Jurkat, Clone E6-1 (cell line): ENCODE measurements around the gene SEC23A.
"Not testable (repeated sequence)": the region's sequence is repeated elsewhere in the genome, so short reads cannot be mapped to it uniquely, and the experiment has no call there.

Source experiments
- DNase-seq: peaks from one replicate; pipeline ENCODE4 v3.0.0-alpha.2; 2011; ENCODE audit warnings: low read depth, low spot score
- H3K4me3 ChIP-seq: 2 replicates; pipeline ENCODE4 v1.5.1; 2011; ENCODE audit warnings: mild to moderate bottlenecking, low read length, control low read depth, moderate library complexity

Gene SEC23A

DNA sequence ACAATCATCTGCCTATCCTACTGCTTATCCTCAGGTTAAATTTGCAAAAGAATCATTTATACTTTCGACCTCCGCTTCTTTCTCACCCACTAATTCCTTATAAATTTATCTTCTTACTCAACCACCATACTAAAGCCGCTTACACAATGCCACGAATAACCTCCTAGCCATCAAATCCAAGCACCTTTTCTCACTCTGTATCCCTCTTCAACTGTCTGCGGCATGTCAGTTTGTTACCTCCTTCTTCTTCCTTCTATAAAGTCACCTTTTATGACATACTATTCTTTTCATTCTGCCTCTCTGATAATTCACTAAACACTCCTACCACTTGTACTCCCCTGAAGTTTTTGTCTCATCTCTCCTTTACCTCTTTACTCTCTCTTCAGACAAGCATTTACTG is 66.3 kb downstream of the SEC23A start:
- no peak overlapping the region for H3K4me3 ChIP-seq
- DNase-seq, result no peak

DNA sequence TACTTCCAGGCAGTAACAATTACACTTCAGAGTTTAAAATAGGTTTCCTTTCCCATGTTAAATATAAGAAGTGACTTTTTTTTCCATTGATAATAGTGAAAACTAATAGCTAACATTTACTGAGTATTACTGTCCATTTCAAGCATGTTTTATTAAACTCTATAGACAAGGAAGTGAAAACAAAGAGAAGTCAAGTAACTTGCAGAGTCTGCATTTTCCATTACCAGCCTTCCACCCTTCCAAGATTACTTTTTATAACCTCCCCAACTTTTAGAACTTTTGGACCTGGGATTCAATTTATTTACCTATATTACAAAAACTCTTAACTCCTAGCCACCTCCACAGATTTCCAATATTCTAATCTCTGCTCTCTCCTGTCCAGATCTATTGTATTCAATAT is 67.7 kb downstream of the SEC23A start:
- DNase-seq, result no peak

DNA sequence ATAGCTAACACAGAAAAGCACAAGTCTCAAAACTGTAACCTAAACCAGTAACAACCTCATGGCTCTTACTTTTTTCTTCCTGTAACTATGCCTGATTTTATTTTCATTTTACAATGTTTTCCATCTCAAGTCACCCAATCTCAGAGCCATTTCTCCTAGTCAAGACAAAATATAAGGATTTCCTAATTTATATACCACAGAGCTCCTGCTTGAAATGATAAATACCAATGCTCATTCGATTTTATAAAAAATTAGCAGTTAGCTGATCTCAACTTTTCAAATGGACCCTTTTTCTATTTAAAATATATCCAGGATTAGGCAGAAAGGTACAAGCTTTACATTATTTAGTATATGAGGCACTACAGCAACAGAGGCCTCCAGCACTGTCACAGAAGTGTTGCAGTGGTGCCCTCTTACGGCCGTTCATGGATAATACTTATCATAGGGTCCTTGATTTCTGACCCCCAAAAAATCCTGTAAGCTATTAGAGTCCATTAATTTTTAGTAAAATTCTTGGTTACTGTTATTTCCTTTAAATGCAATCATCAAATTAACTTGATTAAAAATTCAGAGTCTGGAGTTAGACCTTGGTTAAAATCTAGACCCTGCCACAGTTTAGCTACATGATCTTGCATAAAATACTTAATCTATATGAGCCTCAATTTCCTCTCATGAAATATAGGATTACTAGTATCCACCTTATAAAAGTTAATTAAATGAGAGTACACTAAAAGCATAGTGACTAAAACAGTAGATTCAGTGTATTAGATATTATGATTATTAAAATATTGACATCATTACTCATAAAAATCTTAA is 68.3 kb downstream of the SEC23A start:
- no peak overlapping the region for H3K4me3 ChIP-seq

More for the DNA sequence above, 67.7 kb downstream of the SEC23A start:
- no peak overlapping the region for H3K4me3 ChIP-seq

DNA sequence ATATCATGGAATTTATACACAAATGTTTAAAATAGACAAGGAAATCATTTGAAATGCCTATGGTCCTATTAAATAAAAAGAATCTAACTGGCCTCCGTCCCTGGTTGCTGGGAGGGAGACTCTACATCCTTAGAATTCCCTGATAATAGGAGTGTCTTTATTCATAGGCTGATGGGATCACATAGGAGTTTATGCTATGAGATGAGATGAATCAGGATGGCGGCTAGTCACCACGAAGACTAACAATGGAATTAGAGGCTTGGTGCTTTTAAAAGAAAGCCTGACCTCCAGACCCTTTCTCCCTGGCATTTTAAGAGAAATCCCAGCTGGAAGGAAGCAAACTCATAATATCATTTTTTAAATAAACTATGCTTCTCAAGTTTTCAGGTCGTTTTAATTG is 69.7 kb downstream of the SEC23A start:
- no peak for DNase-seq

More for the DNA sequence above, 68.3 kb downstream of the SEC23A start:
- DNase-seq, result no peak

GRCh38 chr14:39030209-39030608 is 72.8 kb downstream of the SEC23A start:
- no peak overlapping the region for H3K4me3 ChIP-seq

More for the DNA sequence above, 69.7 kb downstream of the SEC23A start:
- H3K4me3 ChIP-seq, result no peak overlapping the region

DNA sequence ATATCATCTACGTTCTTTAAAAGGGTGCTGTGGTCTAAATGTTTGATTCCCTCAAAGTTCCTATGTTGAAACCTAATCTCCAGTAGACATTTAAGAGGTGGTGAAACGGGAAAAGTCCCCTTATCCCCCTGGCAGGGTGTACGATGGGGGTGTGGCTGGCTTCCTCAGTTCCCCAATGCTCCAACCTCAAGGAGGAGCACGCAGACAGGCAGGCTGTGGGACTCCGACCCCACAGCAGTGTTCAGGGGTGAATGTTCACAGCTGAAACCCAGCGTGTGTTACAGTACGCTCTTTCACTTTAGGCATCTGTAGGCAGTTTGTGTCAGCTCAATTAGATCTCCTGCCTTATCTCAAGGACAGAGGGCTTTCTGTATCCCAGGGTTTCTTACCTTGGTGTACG is 73.2 kb downstream of the SEC23A start:
- DNase-seq, result no peak
- no peak overlapping the region for H3K4me3 ChIP-seq

More at GRCh38 chr14:39030209-39030608, 72.8 kb downstream of the SEC23A start:
- DNase-seq, result no peak

DNA sequence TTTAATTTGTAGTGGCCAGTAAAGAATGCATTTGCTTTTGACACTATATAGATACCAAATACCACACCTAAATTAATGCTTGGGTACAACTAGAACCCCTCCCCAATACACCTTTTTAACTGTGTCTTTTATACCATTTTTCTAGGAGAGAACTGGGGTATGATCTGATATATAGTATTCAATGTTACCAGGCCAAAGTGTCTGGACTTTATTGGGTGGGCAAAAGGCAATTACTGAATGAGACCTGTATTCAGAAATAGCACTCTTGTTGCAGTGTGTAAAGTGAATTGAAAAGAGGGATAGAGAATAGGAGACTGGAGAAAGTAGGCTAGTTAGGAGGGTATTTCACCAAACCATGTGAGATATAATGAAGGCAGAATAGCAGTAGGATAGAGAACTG is 74.4 kb downstream of the SEC23A start:
- H3K4me3 ChIP-seq, result no peak overlapping the region
- DNase-seq, result no peak

DNA sequence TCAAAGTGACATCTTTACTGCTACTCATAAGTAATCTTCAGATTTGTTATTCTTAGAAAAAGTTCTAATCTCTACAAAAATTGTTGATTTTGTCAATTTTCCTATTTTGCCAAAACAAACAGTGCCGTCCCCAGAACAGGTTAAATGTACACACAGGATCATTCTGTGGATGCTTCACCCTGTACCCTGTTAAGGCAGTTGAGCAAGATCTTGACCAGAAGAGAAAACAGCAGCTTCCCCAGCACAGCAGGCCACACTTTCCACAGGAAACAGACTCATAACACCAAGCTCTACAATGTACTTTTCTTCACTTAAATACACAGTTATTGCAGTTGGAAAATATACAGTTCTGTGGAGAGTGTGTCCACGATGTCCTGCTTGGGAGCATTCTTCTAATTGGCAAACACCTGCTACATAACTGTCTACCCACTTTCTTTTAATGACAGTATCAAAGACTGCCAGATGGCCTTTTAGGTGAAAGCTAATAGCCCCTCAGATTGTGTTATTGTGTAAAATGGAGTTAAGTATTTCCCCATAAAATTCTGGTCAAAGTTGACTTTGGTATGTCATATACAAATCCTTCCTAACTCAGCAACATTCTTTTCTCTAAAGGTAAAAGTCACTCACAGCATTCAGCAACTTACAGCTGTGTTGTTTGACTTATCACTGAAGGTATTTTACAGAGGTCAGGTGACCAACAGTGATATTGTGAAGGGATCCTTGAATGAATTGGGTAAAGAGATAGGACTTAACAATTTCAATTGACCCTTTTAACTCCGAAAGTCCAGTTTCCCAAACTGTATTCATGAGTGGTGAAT is 77.0 kb downstream of the SEC23A start:
- DNase-seq, result no peak
- no peak overlapping the region for H3K4me3 ChIP-seq

DNA sequence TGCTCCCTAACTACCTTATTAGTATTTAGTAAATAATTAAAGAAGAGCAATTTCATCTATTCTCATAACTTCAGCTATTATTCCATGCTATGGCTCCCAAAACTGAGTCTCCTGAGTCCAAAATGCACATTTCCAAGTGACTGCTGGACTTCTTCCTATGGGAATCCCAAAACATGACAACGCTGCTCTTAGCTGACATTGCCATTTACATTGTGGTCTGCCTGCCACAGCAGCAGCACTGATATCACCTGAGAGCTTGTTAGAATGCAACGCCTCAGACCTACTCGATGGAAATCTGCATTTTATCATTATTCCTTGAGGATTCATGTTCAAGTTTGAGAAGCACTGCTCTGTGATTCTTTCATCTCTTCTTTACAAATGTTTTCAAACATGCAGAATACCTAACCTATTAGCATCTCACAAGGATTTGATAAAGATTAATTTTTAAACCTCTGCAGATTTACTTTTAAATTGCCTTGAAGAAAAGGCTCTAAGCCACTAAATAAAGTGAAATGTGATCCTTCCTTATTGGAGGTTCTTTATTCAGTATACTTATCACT is 77.7 kb downstream of the SEC23A start:
- H3K4me3 ChIP-seq, result no peak overlapping the region
- no peak for DNase-seq

GRCh38 chr14:39023939-39024871 is 78.8 kb downstream of the SEC23A start:
- H3K4me3 ChIP-seq, result no peak overlapping the region
- no peak for DNase-seq

GRCh38 chr14:39017096-39018016 is 85.7 kb downstream of the SEC23A start:
- DNase-seq, result not testable (repeated sequence)

GRCh38 chr14:39016733-39017095 is 86.3 kb downstream of the SEC23A start:
- DNase-seq, result no peak
- H3K4me3 ChIP-seq, result no peak overlapping the region

More at GRCh38 chr14:39017096-39018016, 85.7 kb downstream of the SEC23A start:
- H3K4me3 ChIP-seq, result not testable (repeated sequence)

DNA sequence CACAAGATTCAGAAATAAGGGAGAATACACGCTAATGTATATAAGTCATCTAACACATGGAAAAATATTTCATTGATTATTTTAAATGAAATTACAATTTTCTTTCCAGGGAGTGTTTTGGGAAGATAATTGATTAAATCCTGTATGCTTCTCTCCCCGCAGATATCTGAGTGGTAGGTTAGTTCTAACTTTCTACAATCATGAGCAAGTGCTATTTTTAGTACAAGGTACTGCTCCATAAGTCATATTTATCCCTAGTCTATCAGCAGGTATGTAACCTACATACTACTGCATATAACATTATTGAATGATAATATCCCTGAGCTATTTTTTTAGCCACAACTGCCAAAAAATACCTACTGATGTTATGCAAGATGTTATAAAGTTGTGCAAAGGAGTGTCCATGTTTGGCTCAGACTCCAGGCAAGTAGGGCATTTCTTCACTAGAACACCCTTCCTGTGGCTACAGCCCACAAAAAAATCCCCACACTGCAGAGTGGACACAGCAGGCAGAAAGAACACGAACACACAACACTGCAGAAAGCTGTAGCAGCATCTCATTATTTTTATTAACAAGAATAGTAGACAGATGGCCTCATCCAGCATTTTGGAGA is 87.0 kb downstream of the SEC23A start:
- no peak for DNase-seq
- H3K4me3 ChIP-seq, result no peak overlapping the region

GRCh38 chr14:39015360-39015961 is 87.6 kb downstream of the SEC23A start:
- H3K4me3 ChIP-seq, result no peak overlapping the region
- DNase-seq, result peak; percentile 49

GRCh38 chr14:39014460-39014859 is 88.6 kb downstream of the SEC23A start:
- no peak for DNase-seq
- H3K4me3 ChIP-seq, result no peak overlapping the region

DNA sequence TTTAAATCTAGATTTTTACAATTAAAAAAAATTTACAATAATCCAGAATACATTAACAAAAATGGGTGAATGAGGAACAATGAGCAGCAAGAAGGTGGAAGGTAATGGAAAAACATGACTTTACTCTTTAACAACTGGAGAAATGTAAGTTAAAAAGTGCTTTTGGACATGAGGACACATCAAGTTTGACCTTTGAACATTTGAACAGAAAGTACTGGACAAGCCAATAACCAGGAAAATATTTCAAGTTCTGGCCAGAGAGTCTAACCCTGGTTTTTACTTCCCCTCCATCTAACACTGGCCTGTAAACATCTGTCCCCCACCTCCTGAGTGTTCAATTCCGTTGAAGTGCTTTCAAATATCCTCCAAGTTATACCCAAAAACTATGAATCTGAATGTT is 94.1 kb downstream of the SEC23A start:
- H3K4me3 ChIP-seq, DNase-seq: not testable (repeated sequence)

DNA sequence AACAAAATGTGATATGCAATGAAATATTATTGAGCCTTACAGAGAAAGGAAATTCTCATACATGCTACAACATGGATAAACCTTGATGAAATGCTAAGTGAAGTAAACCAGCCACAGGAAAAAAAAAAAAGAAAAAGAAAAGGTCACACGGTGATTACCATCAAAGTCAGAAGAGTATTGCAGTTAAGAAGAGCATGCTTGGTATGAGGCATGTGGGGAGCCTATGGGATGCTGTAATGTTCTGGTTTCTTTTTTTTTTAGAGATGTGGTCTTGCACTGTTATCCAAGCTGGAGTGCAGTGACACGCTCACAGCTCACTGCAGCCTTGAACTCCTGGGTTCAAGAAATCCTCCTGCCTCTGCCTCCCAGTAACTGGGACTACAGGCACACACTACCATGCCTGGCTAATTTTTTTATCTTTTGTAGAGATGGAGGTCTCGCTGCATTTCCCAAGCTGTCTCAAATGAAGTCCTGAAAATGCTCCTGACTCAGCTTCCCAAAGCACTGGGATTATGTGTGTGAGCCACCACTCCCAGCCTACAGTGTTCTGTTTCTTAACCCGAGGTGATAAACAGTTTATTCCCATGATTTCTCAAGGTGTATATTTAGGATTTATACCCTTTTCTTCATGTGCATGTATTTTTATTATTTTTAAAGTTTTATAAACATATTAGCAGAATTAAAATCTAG is 96.2 kb downstream of the SEC23A start:
- no peak for DNase-seq
- no peak overlapping the region for H3K4me3 ChIP-seq
